PFSK-1 (cell line): Measurements from ENCODE around the gene BOD1L2.

Experiments used
- FOXP2 ChIP-seq: optimal IDR thresholded peaks from 2 replicates; pipeline ENCODE3; 2011; ENCODE audit warnings: borderline replicate concordance, control low read depth, inconsistent platforms; ENCODE audit not compliant: insufficient read depth; ENCODE audit errors: extremely low read length, extremely low read depth
- POLR2AphosphoS5 ChIP-seq: IDR thresholded peaks from 2 replicates; pipeline ENCODE4 v1.6.1; 2012; ENCODE audit warnings: low read depth, mild to moderate bottlenecking, control low read depth, low read length, moderate library complexity
- REST ChIP-seq, 2 experiments: IDR thresholded peaks; 2 replicates each; pipeline versions ENCODE4 v1.6.1 to v1.8.0; 2011 to 2012; ENCODE audit warnings: low read depth in 2 of 2, low read length in 2 of 2, control low read depth in 1 of 2, inconsistent platforms in 1 of 2, mild to moderate bottlenecking in 1 of 2, moderate library complexity in 1 of 2; ENCODE audit not compliant: insufficient read depth in 1 of 2
- SIN3A ChIP-seq: IDR thresholded peaks from 2 replicates; pipeline ENCODE4 v1.6.1; 2012; ENCODE audit warnings: mild to moderate bottlenecking, low read length, moderate library complexity, borderline replicate concordance; ENCODE audit not compliant: insufficient read depth
- TAF1 ChIP-seq: IDR thresholded peaks from 2 replicates; pipeline ENCODE4 v1.6.1; 2012; ENCODE audit warnings: low read length, control low read depth, borderline replicate concordance; ENCODE audit not compliant: insufficient read depth

The BOD1L2 gene

GRCh38 chr18:57128220-57128932, 18.5 kb upstream of the BOD1L2 start:
- TF ChIP-seq SIN3A (no peak), REST (IDR thresholded peaks at IDR 0.05; ENCODE audit: insufficient read depth in 1 of 2, low read depth in 2 of 2, low read length in 2 of 2) (peak in 1 of 2 experiments; percentile 80; a peak in 2 of 4 replicates)

- no peak for TF ChIP-seq SIN3A
- TF ChIP-seq FOXP2, result no peak
- no peak for TF ChIP-seq POLR2AphosphoS5
- TF ChIP-seq REST (IDR thresholded peaks at IDR 0.05; ENCODE audit: insufficient read depth in 1 of 2, low read depth in 2 of 2, low read length in 2 of 2), result no peak
- no peak for TF ChIP-seq TAF1
These were observed 15.8 kb upstream of the BOD1L2 start for GRCh38 chr18:57131101-57131500.

GRCh38 chr18:57131782-57132181, 15.1 kb upstream of the BOD1L2 start:
- TF ChIP-seq REST (IDR thresholded peaks at IDR 0.05; ENCODE audit: insufficient read depth in 1 of 2, low read depth in 2 of 2, low read length in 2 of 2), result no peak

- TF ChIP-seq POLR2AphosphoS5, result no peak
These were observed 12.2 kb upstream of the BOD1L2 start for GRCh38 chr18:57134618-57135135.

GRCh38 chr18:57135699-57136098, 11.2 kb upstream of the BOD1L2 start:
- TF ChIP-seq TAF1, result no peak

- TF ChIP-seq SIN3A, result no peak
- TF ChIP-seq REST (IDR thresholded peaks at IDR 0.05; ENCODE audit: insufficient read depth in 1 of 2, low read depth in 2 of 2, low read length in 2 of 2), result no peak
- TF ChIP-seq TAF1, result no peak
- TF ChIP-seq POLR2AphosphoS5, result no peak
- TF ChIP-seq FOXP2, result no peak
These were observed 9.0 kb upstream of the BOD1L2 start for GRCh38 chr18:57137847-57138246.
